HEK293 (cell line): ENCODE results near the gene CHMP5.
"Not testable (repeated sequence)": the region's sequence is repeated elsewhere in the genome, so short reads cannot be mapped to it uniquely, and the experiment has no call there.

Experiments used
- CTCF ChIA-PET: fragments of 350-600 bp; formaldehyde crosslinking; extraction: SDS; loops from one replicate; lab custom pipeline; 2021; ENCODE audit warnings: antibody characterized with exemption; lab: Yijun Ruan, JAX
- POLR2A ChIA-PET: fragments of 300-600 bp; formaldehyde crosslinking; extraction: SDS; loops from one replicate; lab custom pipeline; 2020; ENCODE audit warnings: antibody characterized with exemption, inconsistent platforms; lab: Yijun Ruan, JAX
- H3K27ac ChIP-seq: fragments of 200-500 bp; sonication (Bioruptor generic); 2 replicates; pipeline ENCODE4 v1.5.1; 2014; ENCODE audit warnings: low read depth, low read length, control low read depth, inconsistent platforms; ENCODE audit errors: extremely low read depth
- H3K36me3 ChIP-seq, 2 experiments: fragments of 200-500 bp in 1 of 2; sonication (Bioruptor generic) in 1 of 2; 1 replicate in 1 of 2; 2 replicates in 1 of 2; pipeline ENCODE4 v1.5.1; 2014 to 2017; ENCODE audit warnings: inconsistent platforms in 2 of 2, low read length in 2 of 2; ENCODE audit not compliant: control insufficient read depth in 2 of 2, insufficient read depth in 1 of 2
- H3K4me1 ChIP-seq: fragments of 200-500 bp; sonication (Bioruptor generic); 2 replicates; pipeline ENCODE4 v1.5.1; 2014; ENCODE audit warnings: mild to moderate bottlenecking, low read length, inconsistent platforms; ENCODE audit not compliant: control insufficient read depth, insufficient read depth
- H3K4me3 ChIP-seq: 2 replicates; pipeline ENCODE4 v1.5.1; 2011; ENCODE audit warnings: low read depth, mild to moderate bottlenecking, control low read depth, low read length, moderate library complexity
- H3K9me3 ChIP-seq: fragments of 200-500 bp; sonication (Bioruptor generic); 2 replicates; pipeline ENCODE4 v1.5.1; 2014; ENCODE audit warnings: low read depth, low read length, inconsistent platforms; ENCODE audit not compliant: control insufficient read depth, insufficient read depth
- BCL11B ChIP-seq: fragments of 450-650 bp; formaldehyde crosslinking; IDR thresholded peaks from 2 replicates; pipeline ENCODE4 v1.5.1; 2016; ENCODE audit warnings: low read depth, missing biosample characterization, missing genetic modification characterization
- OSR2 ChIP-seq: fragments of 450-650 bp; formaldehyde crosslinking; IDR thresholded peaks from 2 replicates; pipeline ENCODE4 v1.5.1; 2016; ENCODE audit warnings: missing biosample characterization, missing genetic modification characterization
- SALL2 ChIP-seq: fragments of 450-650 bp; formaldehyde crosslinking; IDR thresholded peaks from 2 replicates; pipeline ENCODE4 v1.5.0; 2017; ENCODE audit warnings: missing biosample characterization, mild to moderate bottlenecking, missing genetic modification characterization, borderline replicate concordance
- SETDB1 ChIP-seq: IDR thresholded peaks from one replicate; pipeline ENCODE4 v1.6.1; 2017; ENCODE audit warnings: mild to moderate bottlenecking, low read length, moderate library complexity, mixed read lengths; ENCODE audit not compliant: insufficient read length
- ZFP69B ChIP-seq: fragments of 450-650 bp; formaldehyde crosslinking; IDR thresholded peaks from 2 replicates; pipeline ENCODE4 v1.5.1; 2016; ENCODE audit warnings: missing biosample characterization, missing genetic modification characterization
- ZNF112 ChIP-seq: fragments of 450-650 bp; formaldehyde crosslinking; IDR thresholded peaks from 2 replicates; pipeline ENCODE4 v1.5.0; 2017; ENCODE audit warnings: missing biosample characterization, missing genetic modification characterization
- ZNF140 ChIP-seq: fragments of 450-650 bp; formaldehyde crosslinking; IDR thresholded peaks from 2 replicates; pipeline ENCODE4 v1.5.1; 2016; ENCODE audit warnings: missing biosample characterization, missing genetic modification characterization
- ZNF184 ChIP-seq: fragments of 450-650 bp; IDR thresholded peaks from 2 replicates; pipeline ENCODE4 v1.5.1; 2018; ENCODE audit warnings: missing biosample characterization, mild to moderate bottlenecking, missing genetic modification characterization
- ZNF24 ChIP-seq: fragments of 450-650 bp; formaldehyde crosslinking; IDR thresholded peaks from 2 replicates; pipeline ENCODE4 v1.5.1; 2016; ENCODE audit warnings: missing biosample characterization, missing genetic modification characterization
- ZNF248 ChIP-seq: fragments of 450-650 bp; formaldehyde crosslinking; IDR thresholded peaks from 2 replicates; pipeline ENCODE4 v1.5.1; 2017; ENCODE audit warnings: missing biosample characterization, missing genetic modification characterization
- ZNF266 ChIP-seq: fragments of 450-650 bp; formaldehyde crosslinking; IDR thresholded peaks from 2 replicates; pipeline ENCODE4 v1.5.1; 2016; ENCODE audit warnings: missing biosample characterization, missing genetic modification characterization, low read depth
- ZNF335 ChIP-seq: fragments of 450-650 bp; formaldehyde crosslinking; conservative IDR thresholded peaks from 2 replicates; pipeline ENCODE4 v1.5.1; 2016; ENCODE audit warnings: missing biosample characterization, missing genetic modification characterization
- ZNF37A ChIP-seq: fragments of 450-650 bp; IDR thresholded peaks from 2 replicates; pipeline ENCODE4 v1.5.1; 2018; ENCODE audit warnings: missing biosample characterization, missing genetic modification characterization
- ZNF529 ChIP-seq: fragments of 450-650 bp; formaldehyde crosslinking; IDR thresholded peaks from 2 replicates; pipeline ENCODE4 v1.5.1; 2017; ENCODE audit warnings: missing genetic modification characterization, missing biosample characterization; ENCODE audit not compliant: insufficient replicate concordance
- ZNF560 ChIP-seq: fragments of 450-650 bp; formaldehyde crosslinking; IDR thresholded peaks from 2 replicates; pipeline ENCODE4 v1.5.1; 2017; ENCODE audit warnings: missing biosample characterization, missing genetic modification characterization, borderline replicate concordance
- ZNF621 ChIP-seq: fragments of 450-650 bp; formaldehyde crosslinking; IDR thresholded peaks from 2 replicates; pipeline ENCODE4 v1.5.1; 2017; ENCODE audit warnings: missing biosample characterization, missing genetic modification characterization
- ZNF792 ChIP-seq: fragments of 450-650 bp; formaldehyde crosslinking; IDR thresholded peaks from 2 replicates; pipeline ENCODE4 v1.5.1; 2016; ENCODE audit warnings: missing biosample characterization, missing genetic modification characterization
- ZSCAN16 ChIP-seq: fragments of 450-650 bp; formaldehyde crosslinking; IDR thresholded peaks from 2 replicates; pipeline ENCODE4 v1.5.1; 2016; ENCODE audit warnings: missing biosample characterization, missing genetic modification characterization
- TF ChIP-seq, protein P1 (sequence below): fragments of 450-650 bp; formaldehyde crosslinking; IDR thresholded peaks from 2 replicates; pipeline ENCODE4 v1.5.1; 2016; ENCODE audit warnings: missing biosample characterization, missing genetic modification characterization, low read depth
- TF ChIP-seq, protein P2 (sequence below): fragments of 450-650 bp; formaldehyde crosslinking; IDR thresholded peaks from 2 replicates; pipeline ENCODE4 v1.5.1; 2016; ENCODE audit warnings: missing biosample characterization, missing genetic modification characterization, low read depth

The CHMP5 gene

DNA sequence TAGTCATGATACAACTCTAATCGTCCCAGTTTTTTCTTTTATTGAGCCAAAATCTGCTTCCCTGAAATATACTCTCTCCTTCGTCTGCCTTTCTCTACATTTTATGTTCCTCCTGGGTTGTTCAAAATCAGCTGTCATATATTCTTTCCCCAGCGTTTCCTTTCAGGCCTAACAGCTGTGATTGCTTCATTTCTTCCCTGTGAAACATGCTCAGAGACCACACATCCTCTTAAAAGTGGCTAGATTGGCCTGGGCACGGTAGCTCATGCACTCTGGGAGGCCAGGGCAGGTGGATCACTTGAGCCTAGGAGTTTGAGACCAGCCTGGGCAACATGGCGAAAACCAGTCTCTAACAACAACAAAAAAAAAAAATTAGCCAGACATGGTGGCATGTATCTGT is 50.5 kb downstream of the CHMP5 start (continued):
- no peak for TF ChIP-seq ZNF24 (tag by site-specific recombination)
- no peak for TF ChIP-seq ZNF184 (tag by site-specific recombination)
- TF ChIP-seq ZNF112 (tag by site-specific recombination), result no peak
- no peak for TF ChIP-seq SETDB1
- no peak for TF ChIP-seq ZNF140 (tag by site-specific recombination)
- TF ChIP-seq ZNF266 (tag by site-specific recombination), result no peak
- TF ChIP-seq ZNF248 (tag by site-specific recombination), result no peak
- no peak for TF ChIP-seq ZSCAN16 (tag by site-specific recombination)
- no peak for TF ChIP-seq ZNF621 (tag by site-specific recombination)

- not testable (repeated sequence) for H3K9me3 ChIP-seq, H3K27ac ChIP-seq, H3K4me1 ChIP-seq, H3K4me3 ChIP-seq
- ChIA-PET POLR2A (interaction anchor here (0.5 to 0.7 kb wide), 2 partner anchors 19 to 915 kb away, joined by 3 to 5 read pairs; no protein-coding TSS in a partner anchor), CTCF (interaction anchor here (1.1 to 1.8 kb wide), 2 partner anchors 8 to 30 kb away, joined by 3 to 5 read pairs; no protein-coding TSS in a partner anchor)
- H3K36me3 ChIP-seq, result peaks cover 45 to 91% of the 10 kb centered on the region in 2 experiments
Observed at GRCh38 chr9:33317136-33317535, 52.3 kb downstream of the CHMP5 start.

GRCh38 chr9:33318225-33318624 is 53.4 kb downstream of the CHMP5 start:
- no peaks in the 10 kb centered on the region for H3K4me1 ChIP-seq
- H3K36me3 ChIP-seq, result peaks cover 42 to 91% of the 10 kb centered on the region in 2 experiments
- no peak for TF ChIP-seq ZNF335 (tag by site-specific recombination)
- TF ChIP-seq ZNF37A (tag by site-specific recombination), result no peak
- TF ChIP-seq, protein P1, sequence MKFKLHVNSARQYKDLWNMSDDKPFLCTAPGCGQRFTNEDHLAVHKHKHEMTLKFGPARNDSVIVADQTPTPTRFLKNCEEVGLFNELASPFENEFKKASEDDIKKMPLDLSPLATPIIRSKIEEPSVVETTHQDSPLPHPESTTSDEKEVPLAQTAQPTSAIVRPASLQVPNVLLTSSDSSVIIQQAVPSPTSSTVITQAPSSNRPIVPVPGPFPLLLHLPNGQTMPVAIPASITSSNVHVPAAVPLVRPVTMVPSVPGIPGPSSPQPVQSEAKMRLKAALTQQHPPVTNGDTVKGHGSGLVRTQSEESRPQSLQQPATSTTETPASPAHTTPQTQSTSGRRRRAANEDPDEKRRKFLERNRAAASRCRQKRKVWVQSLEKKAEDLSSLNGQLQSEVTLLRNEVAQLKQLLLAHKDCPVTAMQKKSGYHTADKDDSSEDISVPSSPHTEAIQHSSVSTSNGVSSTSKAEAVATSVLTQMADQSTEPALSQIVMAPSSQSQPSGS (tag by site-specific recombination), result no peak
- no peak for TF ChIP-seq ZFP69B (tag by site-specific recombination)
- TF ChIP-seq ZNF529 (tag by site-specific recombination), result no peak
- ChIA-PET POLR2A (no interaction called here), CTCF (no interaction called here)
- H3K27ac ChIP-seq, result no peak overlapping the region
- H3K9me3 ChIP-seq, result no peaks in the 10 kb centered on the region
- no peak overlapping the region for H3K4me3 ChIP-seq

DNA sequence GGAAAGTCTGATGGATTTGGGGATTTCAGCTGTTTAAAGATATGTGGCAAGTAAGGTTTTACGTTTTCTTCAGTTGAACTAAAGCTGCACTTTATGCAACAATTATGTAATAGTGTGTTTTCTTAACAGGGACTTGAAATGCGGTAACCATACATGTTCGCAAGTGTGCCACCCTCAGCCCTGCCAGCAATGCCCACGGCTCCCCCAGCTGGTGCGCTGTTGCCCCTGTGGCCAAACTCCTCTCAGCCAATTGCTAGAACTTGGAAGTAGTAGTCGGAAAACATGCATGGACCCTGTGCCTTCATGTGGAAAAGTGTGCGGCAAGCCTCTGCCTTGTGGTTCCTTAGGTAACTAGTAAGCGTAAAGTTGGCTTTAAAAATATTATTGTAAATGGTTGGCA is 53.9 kb downstream of the CHMP5 start:
- ChIA-PET POLR2A (no interaction called here), CTCF (no interaction called here)
- no peaks in the 10 kb centered on the region for H3K9me3 ChIP-seq
- H3K36me3 ChIP-seq, result peaks cover 40 to 89% of the 10 kb centered on the region in 2 experiments
- TF ChIP-seq ZNF792 (tag by site-specific recombination) (no peak), OSR2 (tag by site-specific recombination) (no peak), SALL2 (tag by site-specific recombination) (no peak), BCL11B (tag by site-specific recombination) (no peak), ZNF560 (tag by site-specific recombination) (no peak)
- TF ChIP-seq, protein P2, sequence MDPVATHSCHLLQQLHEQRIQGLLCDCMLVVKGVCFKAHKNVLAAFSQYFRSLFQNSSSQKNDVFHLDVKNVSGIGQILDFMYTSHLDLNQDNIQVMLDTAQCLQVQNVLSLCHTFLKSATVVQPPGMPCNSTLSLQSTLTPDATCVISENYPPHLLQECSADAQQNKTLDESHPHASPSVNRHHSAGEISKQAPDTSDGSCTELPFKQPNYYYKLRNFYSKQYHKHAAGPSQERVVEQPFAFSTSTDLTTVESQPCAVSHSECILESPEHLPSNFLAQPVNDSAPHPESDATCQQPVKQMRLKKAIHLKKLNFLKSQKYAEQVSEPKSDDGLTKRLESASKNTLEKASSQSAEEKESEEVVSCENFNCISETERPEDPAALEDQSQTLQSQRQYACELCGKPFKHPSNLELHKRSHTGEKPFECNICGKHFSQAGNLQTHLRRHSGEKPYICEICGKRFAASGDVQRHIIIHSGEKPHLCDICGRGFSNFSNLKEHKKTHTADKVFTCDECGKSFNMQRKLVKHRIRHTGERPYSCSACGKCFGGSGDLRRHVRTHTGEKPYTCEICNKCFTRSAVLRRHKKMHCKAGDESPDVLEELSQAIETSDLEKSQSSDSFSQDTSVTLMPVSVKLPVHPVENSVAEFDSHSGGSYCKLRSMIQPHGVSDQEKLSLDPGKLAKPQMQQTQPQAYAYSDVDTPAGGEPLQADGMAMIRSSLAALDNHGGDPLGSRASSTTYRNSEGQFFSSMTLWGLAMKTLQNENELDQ (tag by site-specific recombination), result no peak
- no peak overlapping the region for H3K4me3 ChIP-seq
- H3K27ac ChIP-seq, result no peak overlapping the region
- H3K4me1 ChIP-seq, result no peaks in the 10 kb centered on the region
